Naive thymus-derived CD8-positive, alpha-beta T cell (primary cell): ENCODE data around the gene CDK11B. TPM values are rescaled to one million over a fixed set of nuclear protein-coding genes. Genes with fewer than 3 reads are reported as not detected.

Experiments
- ATAC-seq, 2 donors: fragments of 150-1000 bp; cut with Tn5 transposase in 1 of 2; sonication (Bioruptor Pico), chemical (Tn5 transposase) in 1 of 2; 1 replicate in 1 of 2; 2 replicates in 1 of 2; pipeline ENCODE4 v1.10.0; 2021; ENCODE audit warnings: mild to moderate bottlenecking in 2 of 2, moderate library complexity in 2 of 2
- POLR2A ChIA-PET: fragments of 350-600 bp; sonication (Branson Sonifier 250); formaldehyde crosslinking; loops from one replicate; lab custom pipeline; 2021; ENCODE audit warnings: antibody characterized with exemption; lab: Charles Lee
- DNase-seq, 10 donors: peaks; one replicate each; pipeline versions ENCODE4 v3.0.0 to v3.0.0-alpha.2; 2020 to 2022
- H3K27ac Mint-ChIP-seq, 10 donors: one replicate each; pipeline ENCODE4 v1.8.0; 2020 to 2022; ENCODE audit warnings: mild to moderate bottlenecking in 10 of 10, mixed read lengths in 10 of 10, moderate library complexity in 4 of 10, inconsistent platforms in 1 of 10
- H3K27me3 Mint-ChIP-seq, 5 donors: one replicate each; pipeline ENCODE4 v1.8.0; 2021 to 2022; ENCODE audit warnings: mixed read lengths in 5 of 5
- H3K36me3 Mint-ChIP-seq, 3 donors: one replicate each; pipeline ENCODE4 v1.8.0; 2020 to 2022; ENCODE audit warnings: mixed read lengths in 3 of 3, mild to moderate bottlenecking in 2 of 3, inconsistent platforms in 1 of 3
- H3K4me1 Mint-ChIP-seq, 4 donors: one replicate each; pipeline ENCODE4 v1.8.0; 2021 to 2022; ENCODE audit warnings: mixed read lengths in 4 of 4
- H3K4me3 Mint-ChIP-seq, 10 donors: one replicate each; pipeline ENCODE4 v1.8.0; 2020 to 2022; ENCODE audit warnings: mild to moderate bottlenecking in 10 of 10, mixed read lengths in 10 of 10, moderate library complexity in 6 of 10, inconsistent platforms in 1 of 10
- H3K9me3 Mint-ChIP-seq, 9 donors: one replicate each; pipeline ENCODE4 v1.8.0; 2020 to 2022; ENCODE audit warnings: mixed read lengths in 9 of 9, mild to moderate bottlenecking in 3 of 9, inconsistent platforms in 1 of 9, moderate library complexity in 1 of 9
- polyA plus RNA-seq, 3 donors: library from polyadenylated mRNA; unstranded; fragments of 300-500 nt; fragmentation: Illumina TruSeq; gene quantifications; one replicate each; pipeline ENCODE4 v1.2.3, GENCODE V29; 2021
- total RNA-seq, 8 experiments: library from RNA in 2 of 8; stranded (reverse) in 2 of 8; gene quantifications; one replicate each; pipeline ENCODE4 v1.2.3 and lab custom pipeline; 2021 to 2026

Gene CDK11B
- total and polyA plus RNA-seq, 5 experiments from 2014 or later: 11.8 to 44.3 (median 19.7) TPM

DNA sequence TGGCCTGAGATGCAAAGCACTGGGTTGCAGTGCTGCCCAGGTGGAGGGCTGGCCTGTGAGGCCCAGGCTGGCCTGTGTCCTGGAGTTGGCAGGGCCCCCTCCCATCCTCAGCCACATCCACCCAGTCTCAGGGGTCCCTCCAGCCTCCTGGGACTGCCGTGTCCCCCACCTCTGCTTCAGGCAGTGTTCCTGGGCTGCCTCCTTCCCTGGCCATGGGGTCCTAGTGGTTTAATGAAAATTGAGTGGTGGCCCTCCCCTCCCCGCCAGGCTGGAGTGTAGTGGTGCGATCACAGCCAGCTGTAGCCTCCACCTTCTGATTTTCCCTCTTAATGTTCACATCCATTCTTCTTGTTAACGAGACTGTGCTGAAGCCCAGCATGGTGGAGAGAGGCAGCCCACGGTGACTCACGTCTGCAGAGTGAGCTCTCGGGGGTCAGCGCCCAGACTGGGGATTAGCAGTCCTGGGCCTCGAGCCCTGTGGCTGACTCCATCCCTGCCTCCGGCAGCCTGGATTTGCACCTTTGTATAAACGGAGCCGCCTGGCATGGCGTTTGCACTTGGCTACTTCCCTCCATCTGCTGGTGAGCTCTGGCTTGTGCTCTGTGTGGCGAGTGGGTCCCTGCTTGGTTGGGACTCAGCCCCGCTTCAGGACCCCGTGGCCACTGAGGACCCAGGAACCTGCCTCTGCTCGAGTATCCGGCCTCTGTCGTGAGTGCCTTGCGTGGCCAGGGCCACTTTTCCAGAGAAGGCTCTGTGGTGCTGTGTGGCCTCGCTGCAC lies 36.6 kb downstream of the CDK11B start:
- DNase-seq (no peak), ATAC-seq (no peak)
- POLR2A ChIA-PET: no interaction called here
- Mint-ChIP-seq H3K27ac (no peak overlapping the region), H3K36me3 (no peaks in the 10 kb centered on the region), H3K4me1 (peaks cover 5 to 14% (median 10%) of the 10 kb centered on the region in 4 donors), H3K27me3 (no peaks in the 10 kb centered on the region), H3K4me3 (peak overlapping the region in 1 of 10 donors; percentile 45), H3K9me3 (no peaks in the 10 kb centered on the region)

DNA sequence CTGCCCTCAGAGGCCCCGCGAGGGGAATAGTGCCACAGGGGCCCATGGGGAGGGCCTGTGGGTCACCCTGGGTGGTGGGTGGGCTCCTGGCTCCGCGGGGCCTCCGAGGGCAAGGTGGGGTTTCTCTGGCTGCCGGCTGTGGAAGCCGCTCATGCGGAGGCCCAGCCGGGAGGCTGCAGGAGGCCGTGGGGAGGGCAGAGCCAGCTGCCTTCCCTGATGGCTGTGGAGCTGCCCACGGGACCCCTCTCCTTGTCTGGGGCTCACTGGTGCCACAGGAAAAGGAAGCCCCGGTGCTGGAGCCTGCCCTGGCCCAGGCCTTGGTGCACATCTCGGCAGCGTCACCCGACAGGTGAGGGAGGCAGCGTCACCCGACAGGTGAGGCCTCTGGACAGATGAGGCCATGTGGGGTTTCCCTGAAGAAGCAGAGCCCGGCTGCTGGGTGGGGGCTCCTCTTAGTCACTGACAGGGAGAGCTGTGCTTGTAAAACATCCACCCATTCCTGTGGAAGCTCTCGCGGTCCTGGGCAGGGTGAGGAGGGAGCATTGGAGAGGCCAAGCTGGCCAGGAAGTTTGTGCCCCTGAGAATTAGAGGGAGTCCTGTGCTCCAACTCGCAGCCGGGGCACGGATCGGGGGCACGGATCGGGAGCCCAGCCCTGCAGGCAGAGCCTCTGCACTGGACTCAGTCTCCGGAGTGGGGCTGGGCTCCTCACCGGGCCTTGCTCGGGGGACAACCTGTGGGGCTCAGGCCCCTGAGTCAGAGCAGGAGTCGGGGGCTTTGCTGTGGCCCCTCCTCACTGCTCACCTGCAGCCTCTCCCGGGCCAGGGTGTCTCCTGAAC lies 37.4 kb downstream of the CDK11B start:
- DNase-seq (no peak), ATAC-seq (no peak)
- no peaks in the 10 kb centered on the region for H3K9me3 Mint-ChIP-seq
- no peak overlapping the region for H3K27ac Mint-ChIP-seq
- H3K4me1 Mint-ChIP-seq: peaks cover 7 to 20% (median 13%) of the 10 kb centered on the region in 4 donors
- no peak overlapping the region for H3K4me3 Mint-ChIP-seq
- H3K36me3 Mint-ChIP-seq: no peaks in the 10 kb centered on the region
- POLR2A ChIA-PET: interaction anchor here (9.7 kb wide), 1 partner anchor 7 kb away, joined by 246 read pairs; the partner anchor contains the start of gene MMP23B
- no peaks in the 10 kb centered on the region for H3K27me3 Mint-ChIP-seq

DNA sequence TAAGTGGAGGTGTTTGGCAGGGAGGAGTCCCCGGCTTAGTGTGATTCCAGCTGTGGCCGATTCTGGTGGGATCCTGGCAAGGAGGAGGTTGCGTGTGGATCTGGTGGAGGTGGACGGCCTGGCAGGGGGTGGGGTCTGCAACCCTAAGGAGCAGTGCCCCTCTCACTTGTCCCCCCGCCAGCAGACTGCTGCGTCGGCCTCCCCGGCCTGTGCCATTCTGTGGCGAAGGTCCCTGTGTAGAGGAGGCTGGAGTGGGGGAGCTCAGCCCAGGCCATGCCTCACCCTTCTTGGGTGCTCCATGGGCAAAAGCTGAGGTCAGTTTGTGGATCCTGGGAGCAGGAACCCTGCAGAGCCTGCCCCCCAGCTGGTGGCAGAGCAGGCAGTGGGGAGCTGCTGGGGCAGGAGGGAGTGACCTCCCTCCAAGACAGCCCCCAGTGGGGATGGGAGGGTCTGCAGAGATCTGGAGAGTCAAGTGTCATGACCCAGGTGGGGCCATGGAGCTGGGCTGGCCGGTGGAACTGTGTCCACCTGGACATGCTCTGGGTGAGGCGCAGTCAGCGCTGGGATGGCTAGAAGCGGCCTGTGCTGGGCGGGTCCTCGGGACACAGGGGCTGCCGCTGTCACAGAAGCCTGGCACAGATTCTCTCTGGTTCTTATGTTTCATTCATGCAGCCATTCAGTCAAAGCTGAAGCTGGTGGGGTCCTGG lies 38.2 kb downstream of the CDK11B start:
- Mint-ChIP-seq H3K4me1 (peaks cover 4 to 19% (median 12%) of the 10 kb centered on the region in 4 donors), H3K36me3 (no peaks in the 10 kb centered on the region), H3K27me3 (no peaks in the 10 kb centered on the region), H3K27ac (peak overlapping the region in 1 of 10 donors; percentile 71), H3K4me3 (no peak overlapping the region), H3K9me3 (no peaks in the 10 kb centered on the region)
- ATAC-seq: no peak
- POLR2A ChIA-PET: interaction anchor here (9.7 kb wide), 1 partner anchor 7 kb away, joined by 246 read pairs; the partner anchor contains the start of gene MMP23B
- no peak for DNase-seq

DNA sequence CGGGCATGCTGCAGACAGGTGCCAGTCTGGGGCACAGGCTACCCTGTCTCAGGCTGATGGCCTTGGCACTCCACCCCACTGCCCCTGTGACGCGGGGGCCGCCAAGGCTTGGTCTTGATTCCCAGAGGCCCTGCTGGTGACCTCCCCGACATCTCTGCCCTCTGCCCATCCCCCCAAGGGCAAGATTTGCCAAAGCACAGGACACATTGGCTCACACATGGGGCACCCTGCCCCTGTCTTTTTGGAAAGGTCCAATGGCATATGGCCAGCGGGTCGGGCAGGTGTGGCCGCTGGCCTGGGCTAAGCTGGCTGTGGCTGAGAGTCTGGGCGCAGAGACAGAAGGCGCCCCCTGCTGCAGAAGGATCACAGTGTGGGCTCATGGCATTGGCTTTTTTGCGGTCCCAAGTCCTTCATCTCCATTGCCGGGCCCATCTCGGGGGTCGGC lies 38.9 kb downstream of the CDK11B start:
- Mint-ChIP-seq H3K27ac (no peak overlapping the region), H3K27me3 (no peaks in the 10 kb centered on the region), H3K9me3 (no peaks in the 10 kb centered on the region), H3K4me1 (peaks cover 4 to 20% (median 13%) of the 10 kb centered on the region in 4 donors), H3K4me3 (no peak overlapping the region), H3K36me3 (no peaks in the 10 kb centered on the region)
- ATAC-seq (no peak), DNase-seq (no peak)
- POLR2A ChIA-PET: interaction anchor here (9.7 kb wide), 1 partner anchor 8 kb away, joined by 246 read pairs; the partner anchor contains the start of gene MMP23B

DNA sequence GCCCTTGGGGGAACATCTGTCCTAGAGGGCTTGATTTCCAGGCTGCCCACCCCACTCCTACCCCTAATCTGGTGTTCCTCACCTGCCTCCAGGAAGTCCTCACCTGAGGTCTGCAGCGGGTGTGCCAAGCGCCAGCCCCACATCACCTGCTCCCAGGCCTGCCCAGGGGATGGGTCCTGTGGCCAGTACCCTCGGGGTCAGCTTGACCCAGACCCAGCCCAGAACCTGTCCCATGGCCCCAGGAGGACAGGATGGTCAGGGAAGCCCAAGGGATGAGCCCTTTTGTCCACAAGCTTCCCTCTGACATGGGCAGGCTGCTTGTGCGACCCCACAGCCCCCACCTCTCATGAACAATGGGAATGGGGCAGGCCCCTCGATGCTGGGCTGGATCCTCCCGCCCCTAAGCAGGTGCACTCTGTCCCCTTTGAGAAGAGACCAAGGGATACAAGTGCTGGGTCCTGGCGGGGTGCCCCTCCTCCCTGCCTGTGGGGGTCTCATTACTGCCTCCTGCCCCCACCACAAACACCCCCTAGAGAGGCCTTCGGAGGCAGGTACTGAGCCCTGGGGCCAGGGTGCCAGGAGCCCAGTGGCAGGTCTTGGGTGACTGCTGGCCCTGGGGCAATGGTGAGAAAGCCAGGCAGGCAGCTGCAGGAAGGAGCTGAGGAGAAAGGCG lies 40.3 kb downstream of the CDK11B start:
- Mint-ChIP-seq H3K4me3 (peak overlapping the region in 2 of 10 donors; percentile 3 to 83), H3K36me3 (no peaks in the 10 kb centered on the region)

DNA sequence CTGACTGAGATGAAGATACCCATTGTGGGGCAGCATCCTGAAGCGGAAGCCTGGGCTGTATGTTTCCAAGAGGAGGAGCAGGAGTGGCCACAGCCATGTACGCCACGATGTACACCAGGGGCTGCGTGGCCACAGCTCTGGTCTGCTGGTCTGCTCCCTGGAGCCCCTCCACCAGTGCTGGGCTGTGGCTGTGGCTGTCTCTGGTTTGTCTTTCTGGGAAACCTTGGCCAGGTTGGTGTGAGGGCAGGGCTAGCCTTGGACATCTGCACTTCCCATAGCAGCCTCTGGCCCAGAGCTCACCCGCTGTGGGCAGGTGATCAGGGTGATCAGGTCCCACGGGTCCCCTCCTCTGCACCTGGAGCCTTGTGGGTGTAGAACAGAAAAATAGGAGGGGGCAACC lies 40.9 kb downstream of the CDK11B start:
- Mint-ChIP-seq H3K4me3 (peak overlapping the region in 5 of 10 donors; percentile 76 to 90 (median 83)), H3K36me3 (no peaks in the 10 kb centered on the region), H3K4me1 (peaks cover 12 to 33% (median 28%) of the 10 kb centered on the region in 4 donors), H3K27ac (peak overlapping the region in 2 of 10 donors; percentile 15 to 60), H3K27me3 (no peaks in the 10 kb centered on the region), H3K9me3 (no peaks in the 10 kb centered on the region)
- POLR2A ChIA-PET: interaction anchor here (0.5 to 9.7 kb wide), 3 partner anchors 10 to 36 kb away, joined by 3 to 246 read pairs (median 3); partner anchors contain the start of gene MMP23B
- DNase-seq (no peak), ATAC-seq (no peak)

More for the DNA sequence above, 40.3 kb downstream of the CDK11B start:
- H3K4me1 Mint-ChIP-seq: peaks cover 11 to 31% (median 26%) of the 10 kb centered on the region in 4 donors
- H3K9me3 Mint-ChIP-seq: no peaks in the 10 kb centered on the region
- no peaks in the 10 kb centered on the region for H3K27me3 Mint-ChIP-seq
- POLR2A ChIA-PET: interaction anchor here (0.5 to 9.7 kb wide), 2 partner anchors 9 to 15 kb away, joined by 3 to 246 read pairs; partner anchors contain the start of gene MMP23B
- ATAC-seq (no peak), DNase-seq (peak in 1 of 10 donors; percentile 0)
- peak overlapping the region in 1 of 10 donors; percentile 48 for H3K27ac Mint-ChIP-seq

DNA sequence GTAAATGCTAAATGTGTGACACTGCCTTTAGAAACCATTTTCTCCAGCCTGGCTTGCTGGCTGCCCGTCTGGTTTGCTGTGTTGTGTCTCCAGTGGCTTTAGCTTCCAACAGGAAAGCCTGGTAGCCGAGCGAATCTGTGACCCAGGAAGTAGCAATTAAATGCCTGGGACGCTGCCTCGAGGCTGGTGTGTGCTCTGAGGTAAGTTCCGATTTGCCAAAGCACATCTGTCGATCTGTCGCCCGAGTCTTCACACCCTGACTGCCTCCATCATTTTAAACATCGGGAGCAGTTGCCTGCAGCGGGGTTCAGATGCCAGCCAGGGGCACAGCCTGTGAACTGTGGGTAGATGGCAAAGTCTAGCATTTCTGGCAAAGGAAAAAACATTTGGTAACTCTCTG lies 41.3 kb downstream of the CDK11B start:
- no peaks in the 10 kb centered on the region for H3K36me3 Mint-ChIP-seq
- ATAC-seq (no peak), DNase-seq (no peak)
- peak overlapping the region in 8 of 10 donors; percentile 62 to 90 (median 76) for H3K4me3 Mint-ChIP-seq
- H3K27me3 Mint-ChIP-seq: no peaks in the 10 kb centered on the region
- H3K27ac Mint-ChIP-seq: peak overlapping the region in 7 of 10 donors; percentile 22 to 89 (median 56)
- peaks cover 10 to 29% (median 27%) of the 10 kb centered on the region in 4 donors for H3K4me1 Mint-ChIP-seq
- POLR2A ChIA-PET: interaction anchor here (0.6 to 9.7 kb wide), 2 partner anchors 10 to 36 kb away, joined by 3 to 246 read pairs; partner anchors contain the start of gene MMP23B
- no peaks in the 10 kb centered on the region for H3K9me3 Mint-ChIP-seq

DNA sequence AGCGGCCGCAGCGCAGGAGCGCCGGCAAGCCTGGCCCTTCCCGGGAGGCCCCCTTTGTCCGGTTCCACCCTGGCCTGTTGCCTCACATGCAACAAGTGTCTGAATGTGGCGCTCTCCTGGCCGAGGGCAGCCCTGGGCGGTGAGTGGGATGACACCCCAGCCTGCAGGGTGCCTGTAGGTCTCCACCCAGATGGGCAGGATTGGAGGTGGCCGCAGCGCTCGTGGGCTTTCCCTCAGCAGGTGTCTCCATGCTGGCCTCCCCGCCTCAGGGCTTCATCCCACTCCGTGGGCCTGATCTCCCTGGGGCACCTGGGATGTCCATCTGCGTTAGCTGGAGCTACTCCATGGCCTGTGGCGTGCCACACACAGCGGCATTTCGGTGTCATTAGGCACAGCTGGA lies 42.0 kb downstream of the CDK11B start:
- H3K4me1 Mint-ChIP-seq: peaks cover 8 to 32% (median 31%) of the 10 kb centered on the region in 4 donors
- no peak for ATAC-seq
- peak in 1 of 10 donors; percentile 62 for DNase-seq
- POLR2A ChIA-PET: interaction anchor here (6.1 to 9.7 kb wide), 2 partner anchors 11 to 14 kb away, joined by 43 to 246 read pairs; partner anchors contain the start of gene MMP23B
- no peaks in the 10 kb centered on the region for H3K9me3 Mint-ChIP-seq
- no peaks in the 10 kb centered on the region for H3K36me3 Mint-ChIP-seq
- no peaks in the 10 kb centered on the region for H3K27me3 Mint-ChIP-seq
- H3K27ac Mint-ChIP-seq: peak overlapping the region in 7 of 10 donors; percentile 54 to 93 (median 89)
- H3K4me3 Mint-ChIP-seq: peak overlapping the region; percentile 62 to 90 (median 77)

DNA sequence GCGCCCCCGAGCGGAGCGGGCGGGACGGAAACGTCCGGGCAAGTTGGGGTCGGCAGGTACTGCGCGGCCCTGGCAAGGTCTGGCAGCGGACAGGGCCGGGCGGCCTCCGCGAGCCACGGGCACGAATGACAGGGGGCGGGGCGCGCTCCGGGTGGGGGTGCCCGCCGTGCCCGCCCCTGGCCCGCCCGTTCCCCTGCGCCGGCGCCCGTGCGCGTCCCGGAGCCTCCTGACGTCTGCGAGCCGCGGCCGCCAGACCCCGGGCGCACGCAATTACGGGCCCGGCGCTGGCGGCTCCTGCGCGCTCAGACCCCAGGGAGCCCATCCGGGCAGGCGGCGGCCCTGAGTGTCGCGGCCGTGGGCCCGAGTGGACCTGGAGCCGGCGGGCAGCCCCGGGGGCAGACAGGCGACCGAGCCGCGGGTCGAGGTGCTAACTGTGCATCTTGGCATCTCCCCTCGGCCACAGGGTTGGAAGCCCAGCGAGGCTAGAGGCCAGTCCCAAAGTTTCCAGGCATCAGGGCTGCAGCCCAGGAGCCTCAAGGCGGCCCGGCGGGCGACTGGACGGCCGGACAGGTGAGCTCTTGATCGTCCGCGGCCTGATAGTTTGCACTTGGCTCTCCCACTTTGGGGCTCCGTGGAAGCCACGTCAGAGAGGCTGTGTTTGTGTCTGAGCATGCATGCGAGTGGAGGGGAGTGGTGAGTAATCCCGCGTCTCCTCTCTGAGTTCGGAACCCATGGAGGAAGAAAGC lies 42.6 kb downstream of the CDK11B start:
- ATAC-seq: peak; percentile 3 to 21
- DNase-seq: peak in 6 of 10 donors; percentile 26 to 69 (median 51)
- no peaks in the 10 kb centered on the region for H3K36me3 Mint-ChIP-seq
- H3K4me1 Mint-ChIP-seq: peaks cover 8 to 33% (median 31%) of the 10 kb centered on the region in 4 donors
- POLR2A ChIA-PET: interaction anchor here (0.6 to 9.7 kb wide), 14 partner anchors 9 to 283 kb away, joined by 3 to 246 read pairs (median 8); partner anchors contain the start of genes ATAD3A, AURKAIP1, MMP23B and SSU72
- no peaks in the 10 kb centered on the region for H3K27me3 Mint-ChIP-seq
- peak overlapping the region in 8 of 10 donors; percentile 74 to 93 (median 87) for H3K27ac Mint-ChIP-seq
- H3K4me3 Mint-ChIP-seq: peak overlapping the region; percentile 62 to 90 (median 76)
- H3K9me3 Mint-ChIP-seq: no peaks in the 10 kb centered on the region

DNA sequence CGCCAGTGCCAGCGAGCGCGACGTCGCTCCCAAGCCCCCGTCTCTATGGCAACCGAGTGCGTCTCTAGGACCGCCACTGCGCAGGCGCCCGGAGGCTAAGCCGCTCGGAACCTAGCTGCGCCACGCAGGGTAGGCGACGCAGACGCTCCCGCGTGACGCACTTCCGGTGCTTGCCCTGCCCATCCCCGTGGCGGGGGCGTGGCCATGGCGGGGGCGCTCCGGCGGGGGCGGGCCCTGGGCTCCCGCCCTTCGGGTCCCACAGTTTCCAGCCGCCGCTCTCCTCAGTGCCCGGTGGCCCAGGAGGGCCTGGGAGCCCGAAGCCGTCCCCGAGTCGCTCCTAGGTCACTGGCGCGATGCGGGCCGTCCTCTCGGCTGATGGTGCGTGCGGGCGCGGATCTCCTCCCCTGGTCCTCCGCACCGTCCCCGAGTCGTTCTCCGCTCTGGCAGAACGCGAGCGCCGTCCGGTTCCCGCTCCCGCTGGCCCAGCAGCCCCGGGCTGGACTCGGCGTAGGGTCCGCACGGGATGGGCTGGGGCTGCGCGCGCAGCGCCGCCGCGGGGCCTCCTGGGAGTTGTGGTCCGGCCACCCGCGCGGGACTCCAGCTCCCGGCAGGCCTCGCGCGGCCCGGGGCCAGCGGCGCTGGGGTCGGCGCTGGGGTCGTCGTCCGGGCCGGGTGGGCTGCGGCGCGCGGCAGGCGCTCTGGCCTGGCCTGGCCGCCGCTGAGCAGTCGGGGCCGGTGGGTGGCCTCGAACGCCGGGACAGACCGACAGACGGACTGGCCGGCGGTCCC lies 43.4 kb downstream of the CDK11B start, which contains the start of gene MIB2:
Gene MIB2, plus strand, starts transcription at position 245 of the 789 bp plus-strand sequence. CDS start 7,953 bp downstream, outside the sequence.
- H3K27me3 Mint-ChIP-seq: no peaks in the 10 kb centered on the region
- H3K9me3 Mint-ChIP-seq: no peaks in the 10 kb centered on the region
- H3K36me3 Mint-ChIP-seq: no peaks in the 10 kb centered on the region
- DNase-seq (peak; percentile 96 to 99 (median 99)), ATAC-seq (peak; percentile 74 to 79)
- peak within 1 kb of the TSS; percentile 92 to 99 (median 97) for H3K4me3 Mint-ChIP-seq
- POLR2A ChIA-PET: interaction anchor here (0.6 to 9.7 kb wide), 22 partner anchors 8 to 283 kb away, joined by 3 to 246 read pairs (median 6); partner anchors contain the start of genes ATAD3A, AURKAIP1, CCNL2 and FNDC10
- peaks cover 8 to 33% (median 31%) of the 10 kb centered on the region in 4 donors for H3K4me1 Mint-ChIP-seq
- peak within 1 kb of the TSS; percentile 94 to 100 (median 99) for H3K27ac Mint-ChIP-seq
